Activated B cell treated with CpG ODN at 0.5 μM for 24 hours (primary cell): ENCODE results near the gene NLRP6. TPM values are rescaled to one million over a fixed set of nuclear protein-coding genes. Genes with fewer than 3 reads are reported as not detected.
"Not testable (repeated sequence)": the region's sequence is repeated elsewhere in the genome, so short reads cannot be mapped to it uniquely, and the experiment has no call there.

Source experiments
- ATAC-seq: fragments of 200-7000 bp; cut with Tn5 transposase; one replicate; pipeline ENCODE4 v1.10.0; 2021; ENCODE audit warnings: low read depth, mild to moderate bottlenecking, moderate library complexity
- CTCF ChIA-PET: fragments of 350-600 bp; sonication (Branson Sonifier 250); formaldehyde crosslinking; loops from one replicate; lab custom pipeline; 2021; ENCODE audit warnings: antibody characterized with exemption; lab: Charles Lee
- POLR2A ChIA-PET: fragments of 350-600 bp; sonication (Branson Sonifier 250); formaldehyde crosslinking; loops from one replicate; lab custom pipeline; 2021; ENCODE audit warnings: antibody characterized with exemption; lab: Charles Lee
- DNase-seq: peaks from one replicate; pipeline ENCODE4 v3.0.0; 2022
- H3K27ac Mint-ChIP-seq: one replicate; pipeline ENCODE4 v1.8.0; 2020; ENCODE audit warnings: mixed read lengths
- H3K27me3 Mint-ChIP-seq: one replicate; pipeline ENCODE4 v1.8.0; 2021; ENCODE audit warnings: mixed read lengths
- H3K36me3 Mint-ChIP-seq: one replicate; pipeline ENCODE4 v1.8.0; 2021; ENCODE audit warnings: low read depth, mixed read lengths
- H3K4me1 Mint-ChIP-seq: one replicate; pipeline ENCODE4 v1.8.0; 2021; ENCODE audit warnings: mixed read lengths
- H3K4me3 Mint-ChIP-seq: one replicate; pipeline ENCODE4 v1.8.0; 2020; ENCODE audit warnings: mild to moderate bottlenecking, mixed read lengths
- H3K9me3 Mint-ChIP-seq: one replicate; pipeline ENCODE4 v1.8.0; 2020; ENCODE audit warnings: mixed read lengths
- intact Hi-C: fragments of 100-400 bp; cut with micrococcal nuclease; formaldehyde crosslinking; loops from one replicate; pipeline ENCODE4 v1.15.1; 2024
- total RNA-seq: library from RNA; stranded (reverse); gene quantifications from 2 replicates; pipeline ENCODE4 v1.2.3, GENCODE V29; 2022
- TF ChIP-seq, protein P1 (sequence below): fragments of 200-600 bp; IDR thresholded peaks from one replicate; pipeline ENCODE4 v1.8.0; 2022; ENCODE audit warnings: antibody characterized with exemption, mild to moderate bottlenecking

Gene NLRP6
- total RNA-seq, 1 donor from 2014 or later, result 0.64 TPM

GRCh38 chr11:285894-286220 lies 7.7 kb downstream of the NLRP6 start:
- peaks cover 35% of the 10 kb centered on the region for H3K4me1 Mint-ChIP-seq
- intact Hi-C loops, result loop anchor here (5.0 kb wide), 1 partner anchor 49 kb away; the partner anchor contains the start of genes PSMD13 and SIRT3
- ChIA-PET CTCF (no interaction called here), POLR2A (interaction anchor here (0.7 kb wide), 1 partner anchor 66 kb away, joined by 7 read pairs; no protein-coding TSS in a partner anchor)
- H3K9me3 Mint-ChIP-seq, result no peaks in the 10 kb centered on the region
- no peak overlapping the region for H3K27ac Mint-ChIP-seq
- H3K4me3 Mint-ChIP-seq, result no peak overlapping the region
- ATAC-seq (no peak), DNase-seq (no peak)
- H3K27me3 Mint-ChIP-seq, result peaks cover 30% of the 10 kb centered on the region
- TF ChIP-seq, protein P1, sequence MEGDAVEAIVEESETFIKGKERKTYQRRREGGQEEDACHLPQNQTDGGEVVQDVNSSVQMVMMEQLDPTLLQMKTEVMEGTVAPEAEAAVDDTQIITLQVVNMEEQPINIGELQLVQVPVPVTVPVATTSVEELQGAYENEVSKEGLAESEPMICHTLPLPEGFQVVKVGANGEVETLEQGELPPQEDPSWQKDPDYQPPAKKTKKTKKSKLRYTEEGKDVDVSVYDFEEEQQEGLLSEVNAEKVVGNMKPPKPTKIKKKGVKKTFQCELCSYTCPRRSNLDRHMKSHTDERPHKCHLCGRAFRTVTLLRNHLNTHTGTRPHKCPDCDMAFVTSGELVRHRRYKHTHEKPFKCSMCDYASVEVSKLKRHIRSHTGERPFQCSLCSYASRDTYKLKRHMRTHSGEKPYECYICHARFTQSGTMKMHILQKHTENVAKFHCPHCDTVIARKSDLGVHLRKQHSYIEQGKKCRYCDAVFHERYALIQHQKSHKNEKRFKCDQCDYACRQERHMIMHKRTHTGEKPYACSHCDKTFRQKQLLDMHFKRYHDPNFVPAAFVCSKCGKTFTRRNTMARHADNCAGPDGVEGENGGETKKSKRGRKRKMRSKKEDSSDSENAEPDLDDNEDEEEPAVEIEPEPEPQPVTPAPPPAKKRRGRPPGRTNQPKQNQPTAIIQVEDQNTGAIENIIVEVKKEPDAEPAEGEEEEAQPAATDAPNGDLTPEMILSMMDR, result no peak
- peaks cover 1% of the 10 kb centered on the region for H3K36me3 Mint-ChIP-seq

- not testable (repeated sequence) for ATAC-seq, H3K36me3 Mint-ChIP-seq, H3K27ac Mint-ChIP-seq, H3K9me3 Mint-ChIP-seq
- intact Hi-C loops, result loop anchor here (5.0 kb wide), 1 partner anchor 50 kb away; the partner anchor contains the start of genes PSMD13 and SIRT3
- ChIA-PET CTCF (interaction anchor here (0.5 kb wide), 1 partner anchor 55 kb away, joined by 3 read pairs; no protein-coding TSS in a partner anchor), POLR2A (interaction anchor here (0.6 to 3.6 kb wide), 4 partner anchors 8 to 68 kb away, joined by 3 to 35 read pairs (median 4); no protein-coding TSS in a partner anchor)
- Mint-ChIP-seq H3K27me3 (peaks cover 21% of the 10 kb centered on the region), H3K4me1 (peaks cover 22% of the 10 kb centered on the region), H3K4me3 (peak overlapping the region; percentile 82)
- peak; percentile 14 for DNase-seq
These were observed 9.0 kb downstream of the NLRP6 start for GRCh38 chr11:286977-287820.

DNA sequence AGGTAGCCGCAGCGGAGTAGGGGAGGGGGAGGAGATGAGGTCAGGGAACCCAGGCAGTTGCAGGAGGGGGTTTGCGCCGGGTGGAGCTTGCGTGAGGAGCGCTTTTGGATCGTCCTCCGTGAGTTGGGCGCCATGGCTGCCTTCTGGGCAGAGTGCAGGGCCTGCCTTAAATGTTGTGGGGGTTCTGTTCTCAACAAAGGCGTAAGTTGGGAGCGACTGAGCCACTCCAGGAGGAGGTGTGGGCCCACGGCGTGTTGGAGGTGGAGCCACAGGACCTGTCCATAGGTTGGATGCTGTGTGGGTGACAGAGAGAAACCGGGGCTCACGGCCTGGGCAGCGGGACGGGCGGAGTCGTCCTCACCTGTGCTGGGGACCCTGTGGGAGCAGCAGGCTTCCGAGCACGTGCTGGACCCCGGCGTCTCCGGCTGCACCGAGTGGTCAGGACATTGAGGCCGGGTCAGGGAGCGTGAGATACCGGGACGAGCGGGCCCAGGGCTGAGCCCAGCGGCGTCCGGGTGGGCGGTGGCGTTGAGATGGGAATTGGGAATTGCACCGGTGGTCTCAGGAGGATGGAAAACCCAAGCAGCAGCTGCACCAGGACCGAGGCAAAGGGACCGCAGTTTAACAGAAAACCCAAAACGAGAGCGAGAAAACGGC lies 9.7 kb downstream of the NLRP6 start:
- peaks cover 17% of the 10 kb centered on the region for H3K4me1 Mint-ChIP-seq
- H3K4me3 Mint-ChIP-seq, result peak overlapping the region; percentile 82
- intact Hi-C loops, result loop anchor here (1.0 to 5.0 kb wide), 4 partner anchors 8 to 51 kb away; partner anchors contain the start of genes PSMD13 and SIRT3
- TF ChIP-seq, protein P1, result no peak
- no peaks in the 10 kb centered on the region for H3K9me3 Mint-ChIP-seq
- no peak for ATAC-seq
- ChIA-PET CTCF (interaction anchor here (1.1 to 2.2 kb wide), 2 partner anchors 37 to 161 kb away, joined by 3 to 9 read pairs; no protein-coding TSS in a partner anchor), POLR2A (interaction anchor here (0.6 to 3.6 kb wide), 12 partner anchors 13 to 160 kb away, joined by 3 to 35 read pairs (median 4); partner anchors contain the start of genes BET1L, IFITM2 and RIC8A)
- peak overlapping the region; percentile 41 for H3K27ac Mint-ChIP-seq
- peaks cover 9% of the 10 kb centered on the region for H3K36me3 Mint-ChIP-seq
- peak; percentile 17 for DNase-seq
- H3K27me3 Mint-ChIP-seq, result peaks cover 13% of the 10 kb centered on the region

DNA sequence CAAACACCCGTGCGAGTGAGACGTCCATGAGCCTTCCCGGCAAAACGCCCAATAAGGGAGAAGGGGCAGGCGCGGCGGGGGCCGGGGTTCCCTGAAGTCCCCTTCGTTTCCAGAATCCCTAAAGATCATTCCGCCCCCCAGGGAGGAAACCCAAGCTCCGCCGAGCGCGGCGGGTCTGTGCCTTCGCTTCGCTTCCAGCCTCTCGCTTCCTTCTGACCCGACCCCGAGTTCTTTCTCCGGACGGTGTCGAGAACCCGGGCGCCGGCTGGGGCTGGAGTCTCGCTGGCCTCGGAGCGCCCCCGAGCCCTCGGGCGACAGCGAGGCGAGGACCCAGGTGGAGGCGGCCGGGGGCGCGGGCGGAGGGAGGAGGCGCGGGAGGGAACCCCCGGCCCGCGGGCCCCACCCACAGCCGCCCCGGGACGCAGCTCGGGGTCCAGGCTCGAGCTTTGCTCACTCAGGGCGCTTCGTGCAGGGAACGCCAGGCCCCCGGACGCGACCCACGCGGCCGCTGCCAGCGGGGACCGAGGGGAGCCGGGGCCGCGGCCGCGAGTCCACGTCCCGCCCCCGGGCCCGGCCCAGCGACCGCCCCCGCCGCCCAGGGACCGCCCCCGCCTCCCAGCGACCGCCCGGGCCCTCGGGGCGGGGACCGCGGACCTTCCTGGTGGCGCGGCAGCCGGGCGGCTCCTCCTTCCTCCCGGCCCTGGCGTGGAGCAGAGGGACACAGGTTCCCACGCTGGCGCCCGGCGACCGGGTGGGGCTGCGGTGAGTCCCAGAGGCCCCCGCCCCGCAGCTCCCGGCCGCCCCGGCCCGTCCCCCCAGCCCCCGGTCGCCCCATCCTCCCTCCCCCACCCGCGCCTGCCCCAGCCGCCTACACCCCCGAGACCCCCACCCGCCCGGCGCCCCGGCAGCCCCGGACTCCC lies 10.5 kb downstream of the NLRP6 start, which contains the start of gene PGGHG:
Gene PGGHG (plus strand): TSS at position 649 of the 920 bp plus-strand sequence. CDS start 691 bp downstream, outside the sequence.
- Mint-ChIP-seq H3K4me1 (peaks cover 17% of the 10 kb centered on the region), H3K4me3 (peak within 1 kb of the TSS; percentile 82), H3K9me3 (no peaks in the 10 kb centered on the region), H3K27me3 (peaks cover 12% of the 10 kb centered on the region), H3K36me3 (peaks cover 15% of the 10 kb centered on the region), H3K27ac (peak within 1 kb of the TSS; percentile 41)
- TF ChIP-seq, protein P1, result no peak
- CTCF ChIA-PET, result interaction anchor here (1.1 to 2.2 kb wide), 2 partner anchors 38 to 160 kb away, joined by 3 to 9 read pairs; no protein-coding TSS in a partner anchor
- POLR2A ChIA-PET, result interaction anchor here (0.6 to 3.6 kb wide), 19 partner anchors 9 to 218 kb away, joined by 3 to 35 read pairs (median 4); partner anchors contain the start of genes BET1L, IFITM2, RIC8A and RNH1
- ATAC-seq (peak; percentile 88), DNase-seq (peak; percentile 78)
- intact Hi-C loops, result loop anchor here (1.0 to 5.0 kb wide), 4 partner anchors 8 to 51 kb away; partner anchors contain the start of genes PSMD13 and SIRT3
